ENCODE results near the gene CABYR. TPM values are rescaled to one million over a fixed set of nuclear protein-coding genes. Genes with fewer than 3 reads are reported as not detected.

CABYR gene
- total and polyA plus RNA-seq, 2 donors (not counting 1 experiment from before 2014, with no cell fraction given): 1.7 to 4.4 TPM

DNA sequence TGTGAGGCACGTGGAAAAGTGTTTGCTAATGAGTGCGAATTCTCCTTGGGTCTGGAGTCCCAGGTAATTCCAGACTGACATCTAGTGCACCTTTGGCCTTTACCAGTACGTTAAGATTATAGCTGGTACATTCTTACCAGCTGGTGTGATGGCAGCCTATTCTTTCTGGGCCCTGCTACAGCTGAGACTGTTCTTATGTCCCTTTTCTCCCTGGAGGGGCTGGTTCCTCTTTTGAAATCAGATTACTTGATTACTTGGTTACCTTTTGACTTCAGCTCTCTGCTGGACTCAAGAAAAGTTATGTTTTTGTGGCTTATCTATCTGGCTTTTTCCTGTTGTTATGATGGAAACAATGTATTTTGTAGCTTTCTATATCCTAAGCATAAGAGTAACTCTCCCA is 14.5 kb downstream of the CABYR start:
- Mint-ChIP-seq H3K4me1 (no peaks in the 10 kb centered on the region), H3K27ac (no peak overlapping the region), H3K4me3 (no peak overlapping the region), H3K27me3 (no peaks in the 10 kb centered on the region), H3K9me3 (ENCODE audit: insufficient read depth) (no peaks in the 10 kb centered on the region)
- no peak overlapping the region for H3K4me3 ChIP-seq (ENCODE audit: control extremely low read depth in 1 of 5, extremely low read depth in 1 of 5, insufficient read depth in 1 of 5, low read depth in 2 of 5, low read length in 4 of 5)
- no peak overlapping the region for H2AFZ ChIP-seq (ENCODE audit: insufficient read depth, low read depth, low read length, poor library complexity, severe bottlenecking)
- H3K27me3 ChIP-seq (replicated peaks in 1 of 4; ENCODE audit: control extremely low read depth in 1 of 4, control insufficient read depth in 3 of 4, insufficient read depth in 4 of 4, low read length in 3 of 4): no peaks in the 10 kb centered on the region
- no peaks in the 10 kb centered on the region for H3K36me3 ChIP-seq (replicated peaks in 1 of 2; ENCODE audit: control extremely low read depth in 1 of 2, control insufficient read depth in 1 of 2, extremely low read depth in 1 of 2, insufficient read depth in 2 of 2, low read length in 1 of 2)
- ATAC-seq (ENCODE audit: low read depth): no peak
- 85% methylated on average over 3 of the region's 3 CpGs for WGBS (ENCODE audit: insufficient coverage)
- POLR2A ChIA-PET: no interaction called here
- H3K9me3 ChIP-seq (ENCODE audit: control extremely low read depth in 1 of 3, control insufficient read depth in 2 of 3, insufficient read depth in 1 of 3, low read length in 2 of 3): no peaks in the 10 kb centered on the region
- H4K20me1 ChIP-seq (ENCODE audit: control insufficient read depth, insufficient read depth, low read length, poor library complexity, severe bottlenecking): no peaks in the 10 kb centered on the region
- H3K4me2 ChIP-seq (replicated peaks; ENCODE audit: low read depth, low read length, poor library complexity, severe bottlenecking): no peak overlapping the region
- no peaks in the 10 kb centered on the region for H3K4me1 ChIP-seq (ENCODE audit: control insufficient read depth in 2 of 2, insufficient read depth in 2 of 2, low read length in 2 of 2)
- CTCF ChIA-PET: interaction anchor here (0.6 kb wide), 1 partner anchor 286 kb away, joined by 4 read pairs; no protein-coding TSS in a partner anchor
- H3K9ac ChIP-seq (ENCODE audit: low read length): no peak overlapping the region
- TF ChIP-seq, protein P1, sequence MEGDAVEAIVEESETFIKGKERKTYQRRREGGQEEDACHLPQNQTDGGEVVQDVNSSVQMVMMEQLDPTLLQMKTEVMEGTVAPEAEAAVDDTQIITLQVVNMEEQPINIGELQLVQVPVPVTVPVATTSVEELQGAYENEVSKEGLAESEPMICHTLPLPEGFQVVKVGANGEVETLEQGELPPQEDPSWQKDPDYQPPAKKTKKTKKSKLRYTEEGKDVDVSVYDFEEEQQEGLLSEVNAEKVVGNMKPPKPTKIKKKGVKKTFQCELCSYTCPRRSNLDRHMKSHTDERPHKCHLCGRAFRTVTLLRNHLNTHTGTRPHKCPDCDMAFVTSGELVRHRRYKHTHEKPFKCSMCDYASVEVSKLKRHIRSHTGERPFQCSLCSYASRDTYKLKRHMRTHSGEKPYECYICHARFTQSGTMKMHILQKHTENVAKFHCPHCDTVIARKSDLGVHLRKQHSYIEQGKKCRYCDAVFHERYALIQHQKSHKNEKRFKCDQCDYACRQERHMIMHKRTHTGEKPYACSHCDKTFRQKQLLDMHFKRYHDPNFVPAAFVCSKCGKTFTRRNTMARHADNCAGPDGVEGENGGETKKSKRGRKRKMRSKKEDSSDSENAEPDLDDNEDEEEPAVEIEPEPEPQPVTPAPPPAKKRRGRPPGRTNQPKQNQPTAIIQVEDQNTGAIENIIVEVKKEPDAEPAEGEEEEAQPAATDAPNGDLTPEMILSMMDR (IDR thresholded peaks at IDR 0.05): no peak
- no peak for TF ChIP-seq EZH2 (IDR thresholded peaks at IDR 0.05; ENCODE audit: borderline replicate concordance, insufficient read depth, low read depth, low read length, poor library complexity, severe bottlenecking)
- DNase-seq: no peak
- intact Hi-C loops (cut with micrococcal nuclease): no loop called here
- no peaks in the 10 kb centered on the region for H3K79me2 ChIP-seq (ENCODE audit: control insufficient read depth, insufficient read depth, low read length)
- H3K27ac ChIP-seq (ENCODE audit: low read length in 2 of 2): no peak overlapping the region

DNA sequence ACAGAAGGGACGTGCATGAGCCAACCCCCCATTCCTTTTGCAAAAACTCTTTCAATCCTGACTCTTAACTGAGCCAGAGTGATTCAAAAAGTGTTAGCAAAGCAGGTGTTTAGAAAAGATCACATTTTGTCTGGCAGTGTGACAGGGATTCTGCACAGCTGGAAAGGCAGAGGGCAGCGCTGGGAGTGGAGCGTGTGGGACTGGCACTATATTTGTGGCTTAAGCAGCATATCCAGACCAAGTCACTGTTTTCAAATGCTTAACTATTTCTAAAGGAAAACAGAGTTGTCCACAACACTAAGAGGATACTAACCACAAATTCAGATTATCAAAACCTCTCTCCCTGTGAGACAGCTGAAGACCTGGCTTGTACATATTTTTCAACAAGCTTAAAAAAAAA is 19.0 kb downstream of the CABYR start:
- no peaks in the 10 kb centered on the region for H3K9me3 ChIP-seq (ENCODE audit: control extremely low read depth in 1 of 3, control insufficient read depth in 2 of 3, insufficient read depth in 1 of 3, low read length in 2 of 3)
- no peak overlapping the region for H3K9ac ChIP-seq (ENCODE audit: low read length)
- H3K4me3 Mint-ChIP-seq: no peak overlapping the region
- 95% methylated on average over 2 of the region's 3 CpGs for WGBS (ENCODE audit: insufficient coverage)
- no peak overlapping the region for H3K4me3 ChIP-seq (ENCODE audit: control extremely low read depth in 1 of 5, extremely low read depth in 1 of 5, insufficient read depth in 1 of 5, low read depth in 2 of 5, low read length in 4 of 5)
- ChIA-PET POLR2A (no interaction called here), CTCF (interaction anchor here (0.7 kb wide), 1 partner anchor 239 kb away, joined by 5 read pairs; no protein-coding TSS in a partner anchor)
- H3K27ac Mint-ChIP-seq: no peak overlapping the region
- no peaks in the 10 kb centered on the region for H3K79me2 ChIP-seq (ENCODE audit: control insufficient read depth, insufficient read depth, low read length)
- H3K4me1 ChIP-seq (ENCODE audit: control insufficient read depth in 2 of 2, insufficient read depth in 2 of 2, low read length in 2 of 2): no peaks in the 10 kb centered on the region
- H3K4me2 ChIP-seq (replicated peaks; ENCODE audit: low read depth, low read length, poor library complexity, severe bottlenecking): no peak overlapping the region
- no peak overlapping the region for H3K27ac ChIP-seq (ENCODE audit: low read length in 2 of 2)
- intact Hi-C loops (cut with micrococcal nuclease): no loop called here
- peaks cover 0 to 2% of the 10 kb centered on the region in 2 experiments for H3K36me3 ChIP-seq (replicated peaks in 1 of 2; ENCODE audit: control extremely low read depth in 1 of 2, control insufficient read depth in 1 of 2, extremely low read depth in 1 of 2, insufficient read depth in 2 of 2, low read length in 1 of 2)
- DNase-seq: no peak
- no peaks in the 10 kb centered on the region for H3K9me3 Mint-ChIP-seq (ENCODE audit: insufficient read depth)
- H3K27me3 ChIP-seq (replicated peaks in 1 of 4; ENCODE audit: control extremely low read depth in 1 of 4, control insufficient read depth in 3 of 4, insufficient read depth in 4 of 4, low read length in 3 of 4): no peaks in the 10 kb centered on the region
- no peaks in the 10 kb centered on the region for H3K27me3 Mint-ChIP-seq
- no peak for ATAC-seq (ENCODE audit: low read depth)
- H2AFZ ChIP-seq (ENCODE audit: insufficient read depth, low read depth, low read length, poor library complexity, severe bottlenecking): no peak overlapping the region
- no peaks in the 10 kb centered on the region for H3K4me1 Mint-ChIP-seq
- TF ChIP-seq, protein P1 (IDR thresholded peaks at IDR 0.05): no peak
- TF ChIP-seq EZH2 (IDR thresholded peaks at IDR 0.05; ENCODE audit: borderline replicate concordance, insufficient read depth, low read depth, low read length, poor library complexity, severe bottlenecking): no peak
- no peaks in the 10 kb centered on the region for H4K20me1 ChIP-seq (ENCODE audit: control insufficient read depth, insufficient read depth, low read length, poor library complexity, severe bottlenecking)
